Measurements from ENCODE around the gene CACNA1F. TPM values are rescaled to one million over a fixed set of nuclear protein-coding genes. Genes with fewer than 3 reads are reported as not detected.

CACNA1F gene
- total and polyA plus RNA-seq, 9 of the 15 experiments (the other 6 are each of a cell fraction or from before 2014, with no cell fraction given), result under 0.01 to 0.41 (median 0.03) TPM; not detected in 3

DNA sequence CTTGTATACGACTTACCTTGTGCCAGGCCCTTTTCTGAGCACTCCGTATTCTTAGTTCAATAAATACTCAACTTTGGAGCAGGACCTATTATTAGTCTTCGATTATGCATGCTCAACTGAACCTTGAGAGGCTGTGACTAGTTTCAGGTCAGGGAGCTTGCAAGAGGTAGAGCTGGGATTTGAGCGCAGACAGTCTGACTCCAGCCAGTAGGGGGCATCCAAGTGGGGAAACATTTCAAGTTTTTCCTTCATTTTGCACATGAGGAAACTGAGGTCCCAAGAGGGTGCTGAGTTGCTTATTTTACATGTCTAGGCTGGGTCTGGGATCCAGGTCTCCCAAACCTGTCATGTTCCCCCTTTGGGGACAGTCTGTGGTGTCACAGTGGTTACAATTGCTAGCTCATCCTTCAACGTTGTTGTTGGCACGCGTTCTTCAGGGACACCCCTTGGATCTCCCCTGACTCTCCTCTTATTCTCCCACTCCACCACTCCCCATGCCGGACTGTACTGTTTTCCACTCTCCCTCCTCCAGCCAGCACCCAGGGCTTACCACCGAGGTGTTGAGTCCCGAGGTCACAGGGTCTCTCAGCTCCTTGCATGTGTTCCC is 40.3 kb downstream of the CACNA1F start (continued):
- 0 out of 2 replicates have a peak, but pooled peaks have one; percentile 64 for TF ChIP-seq SREBF2 (CRISPR knock-in tag; IDR thresholded peaks at IDR 0.05)

- intact Hi-C loops (cut with micrococcal nuclease), result loop anchor here (2.0 to 5.0 kb wide), 2 partner anchors 44 to 91 kb away; no protein-coding TSS in a partner anchor
- Histone ChIP-seq H3K9ac (ENCODE audit: insufficient read depth in 1 of 2, low read depth in 2 of 2, low read length in 2 of 2) (peak overlapping the region; percentile 81 to 98), H3K9me1 (ENCODE audit: control insufficient read depth, insufficient read depth, low read length) (no peaks in the 10 kb centered on the region), H3K27ac (ENCODE audit: extremely low read depth, low read depth, low read length) (peak overlapping the region; percentile 78), H3K79me2 (ENCODE audit: control insufficient read depth, insufficient read depth, low read length) (peaks cover 18% of the 10 kb centered on the region; the same call in 2 of the 3 replicates), H4K20me1 (replicated peaks; ENCODE audit: control insufficient read depth, insufficient read depth, low read length) (no peaks in the 10 kb centered on the region), H2AFZ (ENCODE audit: low read depth, low read length) (peak overlapping the region; percentile 91), H3K4me3 (peak overlapping the region; percentile 89), H3K36me3 (ENCODE audit: control insufficient read depth, insufficient read depth, low read length) (no peaks in the 10 kb centered on the region), H3K4me1 (replicated peaks in 1 of 2; ENCODE audit: control insufficient read depth in 2 of 2, insufficient read depth in 2 of 2, low read length in 2 of 2) (peaks cover 35 to 46% of the 10 kb centered on the region in 2 experiments; a peak in 4 of 5 replicates), H3K4me2 (ENCODE audit: insufficient read depth, low read length) (peak overlapping the region; percentile 80), H3K9me3 (replicated peaks; ENCODE audit: control insufficient read depth, insufficient read depth, low read depth, low read length) (no peaks in the 10 kb centered on the region), H3K27me3 (ENCODE audit: control insufficient read depth in 2 of 2, insufficient read depth in 2 of 2, low read length in 2 of 2) (no peaks in the 10 kb centered on the region)
- BruUV-seq (replicated peaks), result TSS peak; percentile 88
- ChIA-PET POLR2A (interaction anchor here (0.6 to 1.0 kb wide), 2 partner anchors 62 to 427 kb away, joined by 4 to 7 read pairs; no protein-coding TSS in a partner anchor), CTCF (ENCODE audit: low intra/inter-chr PET ratio) (no interaction called here)
- WGBS (ENCODE audit: insufficient coverage, low coverage, missing lambda C conversion rate), result under 1% methylated on average over 30 of the region's 34 CpGs
- ATAC-seq (peak; percentile 11), FAIRE-seq (no peak), DNase-seq (ENCODE audit: extremely low read depth in 1 of 4, low spot score in 3 of 4) (no peak)
- in situ Hi-C loops (cut with MboI), result no loop called here
- TF ChIP-seq MTA1 (IDR thresholded peaks at IDR 0.05; ENCODE audit: borderline replicate concordance), result no peak
- peak; percentile 22 to 64; a peak in 1 of 4 replicates for TF ChIP-seq MAZ (CRISPR knock-in tag; conservative IDR thresholded peaks at IDR 0.05 in 1 of 2, IDR thresholded peaks at IDR 0.05 in 1 of 2)
- no peak for TF ChIP-seq KLF1 (tag; IDR thresholded peaks at IDR 0.05)
- TF ChIP-seq RBBP5 (IDR thresholded peaks at IDR 0.05; ENCODE audit: borderline replicate concordance, insufficient read depth, low read length, poor library complexity, severe bottlenecking), result peak; percentile 34
- no peak for TF ChIP-seq ATF1 (CRISPR knock-in tag; IDR thresholded peaks at IDR 0.05)
- no peak for TF ChIP-seq ATF1 (tag; IDR thresholded peaks at IDR 0.05)
- TF ChIP-seq, protein P1, sequence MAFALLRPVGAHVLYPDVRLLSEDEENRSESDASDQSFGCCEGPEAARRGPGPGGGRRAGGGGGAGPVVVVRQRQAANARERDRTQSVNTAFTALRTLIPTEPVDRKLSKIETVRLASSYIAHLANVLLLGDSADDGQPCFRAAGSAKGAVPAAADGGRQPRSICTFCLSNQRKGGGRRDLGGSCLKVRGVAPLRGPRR (CRISPR knock-in tag; IDR thresholded peaks at IDR 0.05), result no peak
- TF ChIP-seq YY1 (IDR thresholded peaks at IDR 0.05; ENCODE audit: borderline replicate concordance in 1 of 3, control insufficient read depth in 1 of 3, extremely low read depth in 1 of 3, insufficient read depth in 3 of 3, insufficient read length in 1 of 3, insufficient replicate concordance in 2 of 3, low read depth in 1 of 3, low read length in 2 of 3), result no peak
- no peak for TF ChIP-seq CREB1 (IDR thresholded peaks at IDR 0.05)
- TF ChIP-seq CREB1 (CRISPR knock-in tag; IDR thresholded peaks at IDR 0.05), result no peak
- no peak for TF ChIP-seq RCOR1 (IDR thresholded peaks at IDR 0.05; ENCODE audit: borderline replicate concordance in 1 of 2, low read depth in 2 of 2, low read length in 2 of 2)
- TF ChIP-seq TAL1 (IDR thresholded peaks at IDR 0.05), result no peak
- TF ChIP-seq CBFA2T3 (IDR thresholded peaks at IDR 0.05), result no peak
- no peak for TF ChIP-seq NFIC (IDR thresholded peaks at IDR 0.05)
- TF ChIP-seq ZNF668 (CRISPR knock-in tag; IDR thresholded peaks at IDR 0.05), result no peak
- 0 out of 2 replicates have a peak, but pooled peaks have one; percentile 10 for TF ChIP-seq L3MBTL2 (IDR thresholded peaks at IDR 0.05)
- TF ChIP-seq ZKSCAN8 (CRISPR knock-in tag; IDR thresholded peaks at IDR 0.05), result no peak
- no peak for TF ChIP-seq ZNF121 (CRISPR knock-in tag; conservative IDR thresholded peaks at IDR 0.05)
- TF ChIP-seq KLF13 (tag; IDR thresholded peaks at IDR 0.05; ENCODE audit: borderline replicate concordance, low read depth), result 0 out of 2 replicates have a peak, but pooled peaks have one; percentile 18
- peak; percentile 70; the same call in 1 of the 2 replicates for TF ChIP-seq RB1 (IDR thresholded peaks at IDR 0.05; ENCODE audit: low read depth)
- TF ChIP-seq POLR2G (IDR thresholded peaks at IDR 0.05; ENCODE audit: low read depth, low read length), result peak; percentile 29
- TF ChIP-seq ZNF175 (CRISPR knock-in tag; IDR thresholded peaks at IDR 0.05; ENCODE audit: low read depth), result no peak
Observed at GRCh38 chrX:49191574-49192011, 41.5 kb downstream of the CACNA1F start.
